Renal cortical epithelial cell (primary cell): Measurements from ENCODE around the gene PRAMEF18. TPM values are rescaled to one million over a fixed set of nuclear protein-coding genes. Genes with fewer than 3 reads are reported as not detected.
"Not testable (repeated sequence)": the region's sequence is repeated elsewhere in the genome, so short reads cannot be mapped to it uniquely, and the experiment has no call there.

Experiments used
- DNase-seq: peaks from one replicate; pipeline ENCODE4 v3.0.0-alpha.2; 2011; ENCODE audit warnings: low read depth
- total RNA-seq: library from RNA; depleted of rRNA; stranded (reverse); fragments of >200 nt; gene quantifications from 2 replicates; pipeline ENCODE4 v1.2.3, GENCODE V29; 2014

PRAMEF18 gene, protein sequence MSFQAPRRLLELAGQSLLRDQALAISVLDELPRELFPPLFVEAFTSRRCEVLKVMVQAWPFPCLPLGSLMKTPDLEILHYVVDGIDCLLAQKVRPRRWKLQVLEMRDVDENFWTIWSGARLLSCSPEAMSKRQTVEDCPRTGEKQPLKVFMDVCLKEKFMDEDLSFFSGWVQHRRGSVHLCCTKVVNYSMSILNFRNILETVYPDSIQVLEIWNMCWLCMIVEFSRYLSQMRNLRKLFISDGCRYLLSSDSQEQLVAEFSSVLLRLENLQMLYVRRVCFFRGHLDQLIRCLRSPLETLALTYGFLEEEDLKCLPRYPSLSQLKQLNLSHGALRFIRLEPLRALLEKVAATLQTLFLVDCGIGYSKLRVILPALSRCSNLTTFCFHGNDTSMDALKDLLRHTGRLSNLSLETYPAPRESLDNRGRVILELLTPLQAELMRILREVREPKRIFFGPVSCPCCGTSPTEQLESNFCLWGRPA
- not detected in 2 replicates for total RNA-seq

- not testable (repeated sequence) for DNase-seq
These were observed at the start of gene PRAMEF18 for GRCh38 chr1:13225675-13226204. Gene PRAMEF18, minus strand, starts transcription at chr1:13226154. Its CDS starts 48 bp downstream, at chr1:13226106.

- DNase-seq = not testable (repeated sequence)
These were observed 39.2 kb upstream of the PRAMEF18 start for GRCh38 chr1:13265124-13265523.

DNA sequence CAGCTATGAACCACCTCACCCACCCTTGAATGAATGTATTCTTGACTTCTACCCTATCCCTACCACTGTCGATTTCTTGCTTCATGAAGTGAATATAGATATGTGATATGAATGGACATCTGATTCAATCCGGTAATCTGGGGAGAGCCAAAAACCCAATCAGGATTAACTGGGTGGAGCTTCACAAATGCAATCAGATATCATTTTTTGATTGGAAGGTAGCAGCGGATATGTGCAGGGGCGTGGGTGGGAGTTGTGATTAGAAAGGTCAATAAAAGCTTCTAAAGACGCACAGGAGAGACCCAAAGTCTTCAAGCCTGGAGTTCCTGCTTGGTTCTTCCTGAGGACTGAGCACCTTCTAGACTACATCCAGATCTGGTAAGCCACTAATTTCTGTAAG, 27.9 kb upstream of the PRAMEF18 start, which contains the start of gene PRAMEF5:
Gene PRAMEF5 (plus strand): TSS at position 301 of the 400 bp plus-strand sequence. CDS start 5,071 bp downstream, outside the sequence.
- not testable (repeated sequence) for DNase-seq

DNA sequence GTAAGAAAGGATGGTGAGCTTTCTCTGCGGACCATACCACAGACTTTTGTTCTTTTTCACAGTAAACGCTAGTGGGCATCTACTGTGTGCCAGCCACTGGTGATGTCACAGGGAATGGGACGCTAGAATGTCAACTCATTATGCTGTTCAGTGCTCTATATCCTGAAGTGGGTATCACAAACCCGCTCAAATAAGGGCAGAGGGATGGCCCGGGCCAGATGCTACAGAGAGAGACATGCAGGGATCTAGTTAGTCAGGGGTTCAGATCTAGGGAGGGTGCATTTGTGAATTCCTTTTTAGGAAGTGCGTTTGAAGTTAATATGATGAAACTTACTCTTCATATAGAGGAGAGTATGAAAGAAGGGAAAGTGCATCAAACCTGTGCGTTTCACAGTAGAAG, 21.2 kb upstream of the PRAMEF18 start:
- DNase-seq = not testable (repeated sequence)

DNA sequence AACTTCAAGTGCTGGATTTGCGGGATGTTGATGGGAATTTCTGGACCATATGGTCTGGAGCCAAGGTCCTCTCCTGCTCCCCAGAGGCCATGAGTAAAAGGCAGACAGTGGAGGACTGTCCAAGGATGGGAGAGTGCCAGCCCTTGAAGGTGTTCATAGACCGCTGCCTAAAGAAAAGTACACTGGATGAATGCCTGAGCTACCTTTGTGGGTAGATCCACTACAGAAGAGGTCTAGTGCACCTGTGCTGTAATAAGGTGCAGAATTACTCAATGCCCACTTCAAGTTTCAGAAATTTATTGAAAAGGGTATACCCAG, 20.6 kb upstream of the PRAMEF18 start:
- not testable (repeated sequence) for DNase-seq

DNA sequence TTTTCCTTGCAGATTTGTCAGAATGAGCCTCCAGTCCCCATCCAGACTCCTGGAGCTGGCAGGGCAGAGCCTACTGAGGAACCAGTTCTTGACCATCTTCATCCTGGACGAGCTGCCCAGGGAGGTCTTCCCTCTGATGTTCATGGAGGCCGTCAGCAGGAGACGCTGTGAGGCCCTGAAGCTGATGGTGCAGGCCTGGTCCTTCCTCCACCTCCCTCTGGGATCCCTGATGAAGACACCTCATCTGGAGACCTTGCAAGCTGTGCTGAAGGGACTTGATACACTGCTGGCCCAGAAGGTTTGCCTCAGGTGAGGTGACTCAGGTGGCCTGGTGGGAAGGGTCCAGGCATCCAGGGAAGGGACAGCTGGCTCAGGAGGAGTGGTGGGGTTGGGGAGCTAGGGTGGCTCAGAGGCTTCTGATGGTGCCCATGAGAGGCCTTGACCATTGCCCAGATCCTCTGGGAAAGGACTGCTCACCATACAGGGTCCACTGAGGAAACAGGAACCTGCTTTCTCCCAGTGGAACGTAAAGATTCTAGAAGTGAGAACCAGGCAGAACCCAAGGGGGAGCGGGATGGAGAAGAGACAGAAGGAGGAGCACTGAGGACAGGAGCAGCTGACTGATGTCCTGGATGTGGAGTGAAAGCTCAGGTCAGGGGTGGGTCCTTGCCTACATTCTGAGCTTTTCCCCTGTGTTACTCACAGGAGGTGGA, 20.0 kb upstream of the PRAMEF18 start:
- DNase-seq = not testable (repeated sequence)

- DNase-seq = not testable (repeated sequence)
These were observed 17.7 kb upstream of the PRAMEF18 start for GRCh38 chr1:13243536-13244263.

DNA sequence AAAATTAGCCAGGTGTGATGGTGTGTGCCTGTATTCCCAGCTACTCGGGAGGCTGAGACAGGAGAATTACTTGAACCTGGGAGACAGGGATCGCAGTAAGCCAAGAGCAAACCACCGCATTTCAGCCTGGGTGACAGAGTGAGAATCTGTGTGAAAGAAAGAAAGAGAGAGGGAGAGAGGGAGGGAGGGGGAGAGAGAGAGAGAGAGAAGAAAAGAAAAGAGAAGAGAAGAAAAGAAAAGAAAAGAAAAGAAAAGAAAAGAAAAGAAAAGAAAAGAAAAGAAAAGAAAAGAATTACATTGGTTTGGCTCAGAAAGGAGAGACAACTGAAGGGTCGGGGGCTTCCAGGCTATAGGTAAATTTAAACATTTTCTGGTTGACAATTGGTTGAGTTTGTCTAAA, 13.7 kb upstream of the PRAMEF18 start:
- not testable (repeated sequence) for DNase-seq

- not testable (repeated sequence) for DNase-seq
These were observed 11.6 kb upstream of the PRAMEF18 start for GRCh38 chr1:13237572-13237971.

- not testable (repeated sequence) for DNase-seq
These were observed 8.1 kb upstream of the PRAMEF18 start for GRCh38 chr1:13234057-13234456.

DNA sequence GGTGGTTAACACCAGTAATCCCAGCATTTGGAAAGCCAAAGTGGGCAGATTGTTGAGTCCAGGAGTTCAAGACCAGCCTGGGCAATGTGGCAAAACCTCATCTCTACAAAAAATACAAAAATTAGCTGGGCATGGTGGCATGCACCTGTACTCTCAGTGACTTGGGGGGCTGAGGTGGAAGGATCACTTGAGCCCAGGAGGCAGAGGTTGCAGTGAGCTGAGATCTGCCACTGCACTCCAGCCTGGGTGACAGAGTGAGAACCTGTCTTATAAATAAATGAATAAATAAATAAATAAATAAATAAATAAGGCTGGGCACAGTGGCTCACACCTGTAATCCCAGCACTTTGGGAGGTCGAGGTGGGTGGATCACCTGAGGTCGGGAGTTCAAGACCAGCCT, 6.1 kb upstream of the PRAMEF18 start:
- DNase-seq = not testable (repeated sequence)

GRCh38 chr1:13231061-13231750, 5.3 kb upstream of the PRAMEF18 start:
- not testable (repeated sequence) for DNase-seq

- not testable (repeated sequence) for DNase-seq
These were observed 4.6 kb upstream of the PRAMEF18 start for GRCh38 chr1:13230601-13231000.

GRCh38 chr1:13230096-13230495, 4.1 kb upstream of the PRAMEF18 start:
- DNase-seq = not testable (repeated sequence)

DNA sequence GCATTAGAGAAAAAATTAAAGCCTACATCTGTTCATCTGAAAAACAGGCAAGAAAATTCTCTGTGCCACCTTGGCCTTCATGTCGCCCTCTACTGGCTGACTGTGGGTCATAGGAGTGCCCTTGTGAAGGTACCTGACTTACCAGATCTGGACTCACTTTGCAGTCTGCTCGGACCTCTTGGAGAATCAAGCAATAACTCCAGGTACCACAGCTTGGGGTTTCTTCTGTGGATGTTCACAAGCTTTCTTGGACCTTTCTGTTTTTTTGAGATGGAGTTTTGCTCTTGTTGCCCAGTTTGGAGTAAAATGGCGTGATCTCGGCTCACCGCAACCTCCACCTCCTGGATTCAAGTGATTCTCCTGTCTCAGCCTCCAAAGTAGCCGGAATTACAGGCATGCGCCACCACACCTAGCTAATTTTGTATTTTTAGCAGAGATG, 2.4 kb upstream of the PRAMEF18 start:
- no peak for DNase-seq

DNA sequence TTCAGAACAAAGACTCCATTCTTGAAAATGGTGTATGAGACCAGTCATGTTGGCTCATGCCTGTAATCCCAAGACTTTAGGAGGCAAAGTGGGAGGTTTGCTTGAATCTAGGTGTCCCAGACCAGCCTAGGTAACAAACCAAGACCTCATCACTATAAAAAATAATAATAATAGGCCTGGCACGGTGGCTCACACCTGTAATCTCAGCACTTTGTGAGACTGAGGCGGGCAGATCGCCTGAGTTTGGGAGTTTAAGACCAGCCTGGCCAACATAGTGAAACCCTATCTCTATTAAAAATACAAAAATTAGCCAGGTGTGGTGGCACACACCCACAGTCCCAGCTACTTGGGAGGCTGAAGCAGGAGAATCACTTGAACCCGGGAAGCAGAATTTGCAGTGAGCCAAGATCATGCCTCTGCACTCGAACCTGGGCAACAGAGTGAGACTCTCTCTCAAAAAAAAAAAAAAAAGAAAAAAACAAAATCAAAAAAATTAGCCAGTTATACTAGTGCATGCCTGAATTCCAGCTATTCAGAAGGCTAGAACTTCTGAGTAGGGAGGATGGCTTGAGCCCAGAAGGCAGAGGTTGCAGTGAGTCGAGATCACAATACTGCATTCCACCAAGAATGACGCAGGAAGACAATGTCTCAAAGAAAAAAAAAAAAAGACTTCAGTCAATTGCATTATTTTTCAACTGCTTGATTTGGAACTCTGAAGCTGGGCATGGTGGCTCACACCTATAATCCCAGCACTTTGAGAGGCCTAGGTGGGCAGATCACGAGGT, 1.5 kb upstream of the PRAMEF18 start:
- not testable (repeated sequence) for DNase-seq

DNA sequence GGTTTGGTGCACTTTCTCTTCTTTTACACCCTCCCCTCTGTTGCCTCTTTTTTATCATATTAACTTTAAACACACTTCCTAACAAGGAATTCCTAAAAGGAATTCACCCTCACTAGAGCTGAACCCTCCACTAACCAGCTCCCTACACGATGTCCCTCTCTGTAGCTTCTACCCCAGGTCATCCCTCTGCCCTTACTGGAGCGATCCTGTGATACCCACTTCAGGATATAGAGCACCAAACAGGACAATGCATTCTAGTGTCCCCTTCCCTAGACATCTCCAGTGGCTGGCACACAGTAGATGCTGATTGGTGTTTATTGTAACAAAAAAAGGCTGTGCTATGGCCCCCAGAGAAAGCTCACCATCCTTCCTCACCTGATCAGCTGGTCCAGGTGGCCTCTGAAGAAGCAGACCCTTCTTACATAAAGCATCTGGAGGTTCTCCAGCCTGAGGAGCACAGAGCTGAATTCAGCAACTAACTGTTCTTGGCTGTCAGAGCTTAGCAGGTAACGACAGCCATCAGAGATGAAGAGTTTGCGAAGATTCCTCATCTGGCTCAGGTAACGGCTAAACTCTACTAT, 1.4 kb downstream of the PRAMEF18 start:
- no peak for DNase-seq

DNA sequence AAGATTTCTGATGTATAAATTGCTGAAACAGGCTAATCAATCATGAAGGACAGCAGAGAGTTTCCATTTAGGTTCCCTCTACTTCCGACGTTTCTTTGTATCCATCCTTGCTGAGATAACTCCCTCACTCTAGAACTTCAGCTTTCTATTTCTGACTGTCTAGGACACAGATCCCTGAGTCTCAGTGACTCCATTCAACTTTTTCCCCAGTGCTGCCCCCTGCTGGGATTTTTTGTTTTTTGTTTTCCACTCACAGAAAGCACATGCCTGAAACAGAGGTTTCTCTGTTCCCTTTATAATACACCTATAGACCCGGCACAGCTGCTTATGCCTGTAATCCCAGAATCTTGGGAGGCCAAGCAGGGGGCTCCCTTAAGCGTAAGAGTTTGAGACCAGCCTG, 3.2 kb downstream of the PRAMEF18 start:
- not testable (repeated sequence) for DNase-seq

DNA sequence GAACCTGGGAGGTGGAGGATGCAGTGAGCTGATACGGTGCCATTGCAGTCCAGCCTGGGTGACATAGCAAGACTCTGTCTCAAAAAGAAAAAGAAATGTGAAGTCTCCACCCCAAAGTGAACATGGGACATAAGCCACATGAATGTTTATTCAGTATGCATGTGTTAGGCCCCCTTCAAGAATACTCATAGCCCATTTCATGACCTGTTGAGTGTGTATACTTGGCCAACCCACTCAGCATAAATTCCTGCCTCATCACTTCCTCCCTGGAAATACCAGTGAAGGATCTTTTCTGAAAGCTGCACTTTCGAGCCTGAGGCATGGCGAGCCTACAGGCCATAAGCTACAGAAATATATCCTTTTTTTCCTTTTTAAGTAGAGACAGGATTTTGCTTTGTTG, 6.8 kb downstream of the PRAMEF18 start:
- not testable (repeated sequence) for DNase-seq

DNA sequence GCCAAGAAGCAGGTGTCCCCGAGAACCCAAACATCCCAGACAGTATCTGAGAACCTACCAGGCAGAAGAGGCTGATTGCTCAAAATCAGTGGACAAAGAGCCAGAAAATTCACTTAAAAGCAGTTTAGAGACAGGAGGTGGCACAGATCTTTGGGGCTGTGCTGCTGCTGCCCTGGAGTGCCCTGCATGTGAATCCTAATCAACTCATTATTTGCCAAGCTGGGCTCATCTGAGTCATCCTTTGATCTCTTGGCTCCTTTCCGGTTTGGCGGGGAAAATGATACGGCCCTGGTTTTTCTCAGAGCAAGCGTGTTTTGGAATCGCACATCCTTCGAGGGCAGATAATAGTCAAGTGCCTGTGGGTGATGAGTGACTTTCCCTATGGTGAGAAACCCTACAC, 9.3 kb downstream of the PRAMEF18 start:
- DNase-seq = not testable (repeated sequence)
